CD14-positive monocyte (primary cell): ENCODE data around the gene NXF1. TPM values are rescaled to one million over a fixed set of nuclear protein-coding genes. Genes with fewer than 3 reads are reported as not detected.

ENCODE experiments used
- DNase-seq, 3 donors: peaks; one replicate each; pipeline ENCODE4 v3.0.0-alpha.2; 2011 to 2022
- H2AFZ ChIP-seq: 2 replicates; pipeline ENCODE4 v1.6.0; 2012; ENCODE audit warnings: mild to moderate bottlenecking, low read depth, low read length, inconsistent platforms; ENCODE audit not compliant: insufficient read depth, poor library complexity, severe bottlenecking
- H3K27ac ChIP-seq, 2 donors: 1 replicate in 1 of 2; 2 replicates in 1 of 2; pipeline ENCODE4 v1.5.1; 2012 to 2013; ENCODE audit warnings: low read length in 2 of 2, control low read depth in 1 of 2, inconsistent platforms in 1 of 2, low read depth in 1 of 2, mild to moderate bottlenecking in 1 of 2
- H3K27me3 ChIP-seq, 2 donors: one replicate each; pipeline versions ENCODE4 v1.6.0 to v1.6.1; 2011 to 2013; ENCODE audit warnings: low read length in 2 of 2; ENCODE audit not compliant: control insufficient read depth in 2 of 2, insufficient read depth in 2 of 2
- H3K36me3 ChIP-seq, 2 donors: replicated peaks in 1 of 2; 1 replicate in 1 of 2; 2 replicates in 1 of 2; pipeline versions ENCODE4 v1.5.1 to v1.6.1; 2012 to 2013; ENCODE audit warnings: low read length in 2 of 2, control low read depth in 1 of 2, inconsistent platforms in 1 of 2, mild to moderate bottlenecking in 1 of 2; ENCODE audit not compliant: insufficient read depth in 2 of 2, control insufficient read depth in 1 of 2
- H3K4me1 ChIP-seq, 2 donors: 1 replicate in 1 of 2; 2 replicates in 1 of 2; pipeline versions ENCODE4 v1.5.1 to v1.6.1; 2012 to 2013; ENCODE audit warnings: low read length in 2 of 2, control low read depth in 1 of 2, inconsistent platforms in 1 of 2, mild to moderate bottlenecking in 1 of 2, moderate library complexity in 1 of 2; ENCODE audit not compliant: insufficient read depth in 2 of 2, control insufficient read depth in 1 of 2
- H3K4me2 ChIP-seq: replicated peaks from 2 replicates; pipeline ENCODE3; 2012; ENCODE audit warnings: low read length, moderate library complexity, mild to moderate bottlenecking; ENCODE audit not compliant: poor library complexity, severe bottlenecking; ENCODE audit errors: extremely low read depth
- H3K4me3 ChIP-seq, 3 experiments: fragments of 200-600 bp in 1 of 3; sonication (generic) in 1 of 3; replicated peaks in 1 of 3; 1 replicate in 2 of 3; 2 replicates in 1 of 3; pipeline ENCODE4 v1.5.1; 2011 to 2013; ENCODE audit warnings: low read length in 3 of 3, mild to moderate bottlenecking in 3 of 3, control low read depth in 2 of 3, low read depth in 2 of 3, inconsistent platforms in 1 of 3, moderate library complexity in 1 of 3
- H3K79me2 ChIP-seq: 2 replicates; pipeline ENCODE4 v1.6.0; 2012; ENCODE audit warnings: mild to moderate bottlenecking, control low read depth, inconsistent platforms, low read length, moderate library complexity; ENCODE audit not compliant: insufficient read depth
- H3K9ac ChIP-seq: 2 replicates; pipeline ENCODE4 v1.6.0; 2017; ENCODE audit warnings: low read length, mild to moderate bottlenecking; ENCODE audit not compliant: insufficient read depth, poor library complexity, severe bottlenecking
- H3K9me3 ChIP-seq, 2 donors: replicated peaks in 1 of 2; 1 replicate in 1 of 2; 2 replicates in 1 of 2; pipeline versions ENCODE4 v1.5.1 to v1.6.1; 2012 to 2013; ENCODE audit warnings: low read length in 2 of 2, control low read depth in 1 of 2; ENCODE audit not compliant: control insufficient read depth in 1 of 2, insufficient read depth in 1 of 2
- H4K20me1 ChIP-seq: 2 replicates; pipeline ENCODE4 v1.6.0; 2012; ENCODE audit warnings: mild to moderate bottlenecking, low read length, control low read depth, moderate library complexity; ENCODE audit not compliant: insufficient read depth
- H3K27ac Mint-ChIP-seq, 7 donors: one replicate each; pipeline ENCODE4 v1.8.0; 2020; ENCODE audit warnings: mild to moderate bottlenecking in 7 of 7, mixed read lengths in 7 of 7, moderate library complexity in 6 of 7, inconsistent platforms in 2 of 7
- H3K27me3 Mint-ChIP-seq, 3 donors: one replicate each; pipeline ENCODE4 v1.8.0; 2021 to 2022; ENCODE audit warnings: low read depth in 3 of 3, mild to moderate bottlenecking in 3 of 3, mixed read lengths in 3 of 3, moderate library complexity in 3 of 3, inconsistent platforms in 1 of 3
- H3K36me3 Mint-ChIP-seq, 2 donors: one replicate each; pipeline ENCODE4 v1.8.0; 2020; ENCODE audit warnings: mixed read lengths in 2 of 2, inconsistent platforms in 1 of 2, mild to moderate bottlenecking in 1 of 2
- H3K4me1 Mint-ChIP-seq: one replicate; pipeline ENCODE4 v1.8.0; 2020; ENCODE audit warnings: mild to moderate bottlenecking, mixed read lengths
- H3K4me3 Mint-ChIP-seq, 2 donors: one replicate each; pipeline ENCODE4 v1.8.0; 2020; ENCODE audit warnings: mild to moderate bottlenecking in 2 of 2, mixed read lengths in 2 of 2, moderate library complexity in 1 of 2
- H3K9me3 Mint-ChIP-seq, 7 donors: one replicate each; pipeline ENCODE4 v1.8.0; 2020 to 2022; ENCODE audit warnings: mixed read lengths in 7 of 7, mild to moderate bottlenecking in 6 of 7, moderate library complexity in 6 of 7, inconsistent platforms in 2 of 7
- CTCF ChIP-seq: fragments of 200-600 bp; IDR thresholded peaks from one replicate; pipeline ENCODE4 v1.8.0; 2022; ENCODE audit warnings: antibody characterized with exemption, mild to moderate bottlenecking
- WGBS: methylation state at CpG from one replicate; pipeline ENCODE4 v1.1.5; 2013; ENCODE audit warnings: missing lambda C conversion rate; ENCODE audit not compliant: insufficient coverage; 5-methylcytosine and 5-hydroxymethylcytosine counted together
- intact Hi-C, 2 donors: fragments of 100-400 bp; cut with micrococcal nuclease; formaldehyde crosslinking; loops; one replicate each; pipeline versions ENCODE4 v1.15.0 to v1.15.1; 2023
- polyA plus RNA-seq, 3 donors: library from polyadenylated mRNA; depleted of rRNA in 1 of 3; unstranded in 2 of 3; stranded (reverse) in 1 of 3; fragments of 300-500 nt in 2 of 3; fragments of >200 nt in 1 of 3; fragmentation: Illumina TruSeq in 2 of 3; gene quantifications; 1 replicate in 2 of 3; 2 replicates in 1 of 3; pipeline ENCODE4 v1.2.3, GENCODE V29; 2012 to 2021

Gene NXF1
- polyA plus RNA-seq, 3 donors = 50.1 to 748 (median 70.6) TPM

- Histone ChIP-seq H3K79me2 (peaks cover 91% of the 10 kb centered on the region), H3K4me2 (no peak overlapping the region), H3K4me1 (peaks cover 19 to 21% of the 10 kb centered on the region in 2 donors), H3K9ac (no peak overlapping the region), H3K9me3 (no peaks in the 10 kb centered on the region), H3K36me3 (peaks cover 74 to 77% of the 10 kb centered on the region in 2 donors), H3K4me3 (no peak overlapping the region), H4K20me1 (peaks cover 88% of the 10 kb centered on the region), H3K27ac (peak overlapping the region in 1 of 2 donors; percentile 32), H3K27me3 (no peaks in the 10 kb centered on the region), H2AFZ (no peak overlapping the region)
- no peak for DNase-seq
- H3K4me1 Mint-ChIP-seq = peaks cover 14% of the 10 kb centered on the region
- peaks cover 0 to 1% (median 0%) of the 10 kb centered on the region in 3 donors for H3K27me3 Mint-ChIP-seq
- peak overlapping the region in 4 of 7 donors; percentile 19 to 66 (median 63) for H3K27ac Mint-ChIP-seq
- no peak overlapping the region for H3K4me3 Mint-ChIP-seq
- H3K9me3 Mint-ChIP-seq = no peaks in the 10 kb centered on the region
- WGBS = 100% methylated on average over 1 of the region's 4 CpGs
- intact Hi-C loops = loop anchor here in 1 of 2 donors (5.0 kb wide), 1 partner anchor 36 kb away; the partner anchor contains the start of gene WDR74
- peaks cover 71 to 80% of the 10 kb centered on the region in 2 donors for H3K36me3 Mint-ChIP-seq
- TF ChIP-seq CTCF = no peak
Measured at GRCh38 chr11:62801071-62801470, 4.2 kb downstream of the NXF1 start.

GRCh38 chr11:62799486-62799885 lies 5.8 kb downstream of the NXF1 start:
- peaks cover 0 to 1% (median 0%) of the 10 kb centered on the region in 3 donors for H3K27me3 Mint-ChIP-seq
- no peak overlapping the region for H3K27ac Mint-ChIP-seq
- peaks cover 87 to 96% of the 10 kb centered on the region in 2 donors for H3K36me3 Mint-ChIP-seq
- WGBS = 95% methylated on average over 8 of the region's 10 CpGs
- DNase-seq = no peak
- Histone ChIP-seq H3K9me3 (no peaks in the 10 kb centered on the region), H3K27ac (peak overlapping the region in 1 of 2 donors; percentile 15), H3K79me2 (peaks cover 90% of the 10 kb centered on the region), H3K4me1 (peaks cover 13% of the 10 kb centered on the region in 2 donors), H3K27me3 (no peaks in the 10 kb centered on the region), H4K20me1 (peaks cover 98% of the 10 kb centered on the region), H3K36me3 (peaks cover 90 to 93% of the 10 kb centered on the region in 2 donors), H2AFZ (no peak overlapping the region), H3K9ac (no peak overlapping the region), H3K4me2 (no peak overlapping the region), H3K4me3 (no peak overlapping the region)
- no peak for TF ChIP-seq CTCF
- H3K4me1 Mint-ChIP-seq = peaks cover 12% of the 10 kb centered on the region
- H3K4me3 Mint-ChIP-seq = no peak overlapping the region
- H3K9me3 Mint-ChIP-seq = no peaks in the 10 kb centered on the region
- intact Hi-C loops = no loop called here
